ENCODE data around the gene AGMAT. TPM values are rescaled to one million over a fixed set of nuclear protein-coding genes. Genes with fewer than 3 reads are reported as not detected.

The AGMAT gene, protein sequence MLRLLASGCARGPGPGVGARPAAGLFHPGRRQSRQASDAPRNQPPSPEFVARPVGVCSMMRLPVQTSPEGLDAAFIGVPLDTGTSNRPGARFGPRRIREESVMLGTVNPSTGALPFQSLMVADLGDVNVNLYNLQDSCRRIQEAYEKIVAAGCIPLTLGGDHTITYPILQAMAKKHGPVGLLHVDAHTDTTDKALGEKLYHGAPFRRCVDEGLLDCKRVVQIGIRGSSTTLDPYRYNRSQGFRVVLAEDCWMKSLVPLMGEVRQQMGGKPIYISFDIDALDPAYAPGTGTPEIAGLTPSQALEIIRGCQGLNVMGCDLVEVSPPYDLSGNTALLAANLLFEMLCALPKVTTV
- total RNA-seq: 8.1 TPM in 2 replicates

GRCh38 chr1:15584489-15585363 is at the start of gene AGMAT:
Gene AGMAT (minus strand): TSS chr1:15585051. CDS start chr1:15584967, 84 bp downstream.
- peaks cover 19% of the 10 kb centered on the region for H3K4me1 Mint-ChIP-seq
- no peaks in the 10 kb centered on the region for H3K27me3 Mint-ChIP-seq
- ChIA-PET CTCF (interaction anchor here (1.3 to 1.4 kb wide), 2 partner anchors 14 to 42 kb away, joined by 3 to 4 read pairs; no protein-coding TSS in a partner anchor), POLR2A (interaction anchor here (0.5 to 2.2 kb wide), 9 partner anchors 11 to 112 kb away, joined by 3 to 15 read pairs (median 4); partner anchors contain the start of gene CASP9)
- peak; percentile 87 for ATAC-seq (ENCODE audit: low read depth)
- peak within 1 kb of the TSS; percentile 81 for H3K27ac Mint-ChIP-seq
- TF ChIP-seq, protein P1, sequence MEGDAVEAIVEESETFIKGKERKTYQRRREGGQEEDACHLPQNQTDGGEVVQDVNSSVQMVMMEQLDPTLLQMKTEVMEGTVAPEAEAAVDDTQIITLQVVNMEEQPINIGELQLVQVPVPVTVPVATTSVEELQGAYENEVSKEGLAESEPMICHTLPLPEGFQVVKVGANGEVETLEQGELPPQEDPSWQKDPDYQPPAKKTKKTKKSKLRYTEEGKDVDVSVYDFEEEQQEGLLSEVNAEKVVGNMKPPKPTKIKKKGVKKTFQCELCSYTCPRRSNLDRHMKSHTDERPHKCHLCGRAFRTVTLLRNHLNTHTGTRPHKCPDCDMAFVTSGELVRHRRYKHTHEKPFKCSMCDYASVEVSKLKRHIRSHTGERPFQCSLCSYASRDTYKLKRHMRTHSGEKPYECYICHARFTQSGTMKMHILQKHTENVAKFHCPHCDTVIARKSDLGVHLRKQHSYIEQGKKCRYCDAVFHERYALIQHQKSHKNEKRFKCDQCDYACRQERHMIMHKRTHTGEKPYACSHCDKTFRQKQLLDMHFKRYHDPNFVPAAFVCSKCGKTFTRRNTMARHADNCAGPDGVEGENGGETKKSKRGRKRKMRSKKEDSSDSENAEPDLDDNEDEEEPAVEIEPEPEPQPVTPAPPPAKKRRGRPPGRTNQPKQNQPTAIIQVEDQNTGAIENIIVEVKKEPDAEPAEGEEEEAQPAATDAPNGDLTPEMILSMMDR (IDR thresholded peaks at IDR 0.05): no peak
- peaks cover 15% of the 10 kb centered on the region for H3K36me3 Mint-ChIP-seq (ENCODE audit: low read depth)
- intact Hi-C loops (cut with micrococcal nuclease): loop anchor here (1.0 kb wide), 4 partner anchors 13 to 57 kb away; partner anchors contain the start of gene DDI2
- peak within 1 kb of the TSS; percentile 82 for H3K4me3 Mint-ChIP-seq
- H3K9me3 Mint-ChIP-seq: no peaks in the 10 kb centered on the region
- peak; percentile 64 for DNase-seq

- POLR2A ChIA-PET: interaction anchor here (0.6 kb wide), 1 partner anchor 137 kb away, joined by 6 read pairs; no protein-coding TSS in a partner anchor
- intact Hi-C loops (cut with micrococcal nuclease): loop anchor here (10.0 kb wide), 1 partner anchor 111 kb away; the partner anchor contains the start of gene TMEM82
Measured at GRCh38 chr1:15633756-15634420, 49.0 kb upstream of the AGMAT start.

DNA sequence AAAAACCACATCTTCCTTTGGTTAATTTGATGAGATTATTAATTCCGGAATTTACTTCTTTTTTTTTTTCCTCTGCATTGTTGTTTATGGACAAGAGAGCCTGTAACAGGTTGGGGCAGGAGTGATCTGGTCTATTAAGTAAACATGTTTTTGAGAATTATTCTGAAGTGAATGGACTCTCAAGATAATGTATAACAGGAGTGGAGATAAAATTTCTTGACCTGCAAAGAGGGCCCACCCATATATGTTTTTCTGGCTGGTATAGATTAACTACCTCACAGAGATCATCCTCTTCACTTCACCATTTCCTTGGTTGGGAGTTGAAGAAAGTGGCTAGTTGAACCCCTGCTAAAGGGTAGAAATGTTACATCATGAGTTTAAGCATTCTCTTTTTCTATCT is 43.2 kb upstream of the AGMAT start:
- no peak for ATAC-seq (ENCODE audit: low read depth)
- Mint-ChIP-seq H3K27me3 (no peaks in the 10 kb centered on the region), H3K4me3 (no peak overlapping the region), H3K36me3 (ENCODE audit: low read depth) (peaks cover 67% of the 10 kb centered on the region), H3K9me3 (no peaks in the 10 kb centered on the region), H3K4me1 (peaks cover 42% of the 10 kb centered on the region), H3K27ac (peak overlapping the region; percentile 74)
- CTCF ChIA-PET: no interaction called here
- POLR2A ChIA-PET: no interaction called here
- DNase-seq: no peak
- TF ChIP-seq, protein P1 (IDR thresholded peaks at IDR 0.05): no peak
- intact Hi-C loops (cut with micrococcal nuclease): no loop called here

More at GRCh38 chr1:15633756-15634420, 49.0 kb upstream of the AGMAT start:
- DNase-seq: no peak
- TF ChIP-seq, protein P1 (IDR thresholded peaks at IDR 0.05): no peak
- Mint-ChIP-seq H3K4me1 (no peaks in the 10 kb centered on the region), H3K27ac (no peak overlapping the region), H3K36me3 (ENCODE audit: low read depth) (peaks cover 90% of the 10 kb centered on the region), H3K9me3 (no peaks in the 10 kb centered on the region), H3K4me3 (no peak overlapping the region), H3K27me3 (no peaks in the 10 kb centered on the region)
- CTCF ChIA-PET: interaction anchor here (1.1 kb wide), 1 partner anchor 408 kb away, joined by 3 read pairs; no protein-coding TSS in a partner anchor
- no peak for ATAC-seq (ENCODE audit: low read depth)

GRCh38 chr1:15627343-15627988 is 42.6 kb upstream of the AGMAT start:
- ChIA-PET CTCF (interaction anchor here (1.0 to 1.1 kb wide), 2 partner anchors 43 to 114 kb away, joined by 3 to 4 read pairs; partner anchors contain the start of gene AGMAT), POLR2A (interaction anchor here (0.8 to 1.4 kb wide), 3 partner anchors 56 to 100 kb away, joined by 3 to 4 read pairs (median 3); partner anchors contain the start of gene DNAJC16)
- TF ChIP-seq, protein P1 (IDR thresholded peaks at IDR 0.05): no peak
- Mint-ChIP-seq H3K4me1 (peaks cover 47% of the 10 kb centered on the region), H3K36me3 (ENCODE audit: low read depth) (peaks cover 69% of the 10 kb centered on the region), H3K4me3 (no peak overlapping the region), H3K27ac (peak overlapping the region; percentile 74), H3K9me3 (no peaks in the 10 kb centered on the region), H3K27me3 (no peaks in the 10 kb centered on the region)
- DNase-seq (no peak), ATAC-seq (ENCODE audit: low read depth) (peak; percentile 75)
- intact Hi-C loops (cut with micrococcal nuclease): no loop called here
